GM21619 (cell line): Measurements from ENCODE around the gene RABL3.
A peak's percentile ranks its signal among the peaks of the same experiment; 100 is the strongest.
"Not testable (repeated sequence)": the region's sequence is repeated elsewhere in the genome, so short reads cannot be mapped to it uniquely, and the experiment has no call there.

Experiments
- ATAC-seq: cut with Tn5 transposase; IDR thresholded peaks from one replicate; pipeline ENCODE4 v1.9.1; 2021; ENCODE audit not compliant: unreplicated experiment

The RABL3 gene

DNA sequence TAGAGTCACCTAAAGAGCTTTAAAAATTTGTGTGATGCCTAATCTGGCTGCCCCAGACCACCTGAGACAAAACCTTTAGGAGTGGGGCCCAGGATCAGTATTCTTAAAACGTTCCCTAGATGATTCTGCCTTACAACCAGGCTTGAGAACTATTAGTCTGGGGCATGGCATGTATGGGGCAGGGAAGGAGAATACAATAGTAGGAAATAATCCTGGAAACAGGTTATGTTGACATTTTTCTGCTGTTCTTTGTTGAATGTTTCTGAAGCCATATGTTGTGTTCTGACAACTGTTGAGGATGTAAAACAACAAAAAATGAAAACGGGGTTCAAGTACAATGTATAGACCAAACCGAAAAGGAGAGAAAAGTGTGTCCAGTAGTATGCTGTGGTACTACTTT lies 3.1 kb upstream of the RABL3 start:
- no peak for ATAC-seq

- no peak for ATAC-seq
Measured at GRCh38 chr3:120743556-120744195, 1.4 kb upstream of the RABL3 start.

- ATAC-seq: peak; percentile 17
Measured at GRCh38 chr3:120742849-120743365, 591 bp upstream of the RABL3 start.

- ATAC-seq: peak; percentile 12
Measured at GRCh38 chr3:120741837-120742197, 499 bp downstream of the RABL3 start.

DNA sequence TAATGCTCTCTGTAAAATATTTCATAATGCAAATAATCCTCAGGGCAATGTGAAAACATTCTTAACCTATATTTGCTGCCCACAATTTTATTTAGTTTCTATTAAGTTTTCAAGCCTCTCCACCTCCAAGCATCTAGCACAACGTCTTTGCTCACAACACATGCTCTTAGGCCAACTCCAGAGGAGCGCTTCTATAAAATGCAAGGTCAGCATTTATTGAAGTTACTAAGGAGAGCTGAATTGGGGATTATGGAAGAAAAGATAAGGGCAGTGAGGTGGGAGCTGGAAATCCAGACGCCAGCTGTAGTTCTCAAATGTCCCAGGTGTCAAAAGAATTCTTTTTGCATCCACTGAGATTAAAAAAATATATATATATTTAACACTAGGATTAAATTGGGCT lies 996 bp downstream of the RABL3 start:
- no peak for ATAC-seq

DNA sequence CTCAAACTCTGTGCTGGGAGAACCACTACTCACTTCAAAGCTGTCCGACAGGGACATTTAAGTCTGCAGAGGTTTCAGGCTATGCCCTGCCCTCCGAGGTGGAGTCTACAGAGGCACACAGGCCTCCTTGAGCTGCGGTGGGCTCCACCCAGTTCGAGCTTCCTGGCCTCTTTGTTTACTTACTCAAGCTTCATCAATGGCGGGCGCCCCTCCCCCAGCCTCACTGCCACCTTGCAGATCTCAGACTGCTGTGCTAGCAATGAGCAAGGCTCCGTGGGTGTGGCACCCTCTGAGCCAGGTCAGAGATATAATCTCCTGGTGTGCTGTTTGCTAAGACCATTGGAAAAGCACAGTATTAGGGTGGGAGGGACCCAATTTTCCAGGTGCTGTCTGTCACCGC lies 4.3 kb downstream of the RABL3 start:
- ATAC-seq: not testable (repeated sequence)

- no peak for ATAC-seq
Measured at GRCh38 chr3:120730576-120731542, 11.5 kb downstream of the RABL3 start.

GRCh38 chr3:120726791-120727190 lies 15.5 kb downstream of the RABL3 start:
- ATAC-seq: no peak

GRCh38 chr3:120719167-120719834 lies 23.0 kb downstream of the RABL3 start:
- ATAC-seq: not testable (repeated sequence)

DNA sequence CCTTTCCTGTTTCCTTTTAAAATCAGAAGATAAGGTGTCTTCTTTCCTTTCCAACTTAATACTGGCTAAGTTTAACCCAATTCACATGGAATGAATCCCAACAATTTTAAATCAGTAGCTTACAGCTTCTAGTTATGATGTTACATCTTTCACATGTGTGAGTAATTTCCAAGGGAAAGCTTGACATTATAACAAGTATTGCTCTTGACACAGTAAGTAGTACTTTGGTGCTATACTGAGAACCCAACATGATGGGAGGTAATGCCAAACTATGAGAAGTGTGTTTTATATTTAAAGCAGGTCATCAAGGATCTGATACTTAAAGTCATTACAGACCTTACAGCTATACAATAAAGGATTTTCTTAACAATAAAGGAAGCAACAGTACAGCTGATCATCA lies 29.1 kb downstream of the RABL3 start:
- no peak for ATAC-seq

DNA sequence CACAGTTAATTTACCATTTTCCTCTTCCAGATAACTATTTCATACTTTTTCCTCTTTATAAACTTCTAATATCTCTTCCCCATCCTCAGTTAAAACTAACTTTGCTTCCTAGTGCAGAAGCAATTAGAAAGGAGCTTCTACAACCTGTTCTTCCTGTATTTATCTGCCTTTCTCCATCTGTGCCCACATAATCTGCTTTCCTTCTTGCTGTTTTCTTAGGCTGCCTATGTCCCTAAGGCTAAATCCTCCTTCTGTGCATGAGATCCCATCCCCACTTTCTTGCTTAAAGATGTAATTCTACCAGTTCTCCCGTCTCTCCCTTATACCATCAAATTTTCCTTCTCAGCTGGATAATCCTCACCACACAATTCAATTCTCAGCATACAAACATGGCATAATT lies 31.9 kb downstream of the RABL3 start:
- no peak for ATAC-seq

DNA sequence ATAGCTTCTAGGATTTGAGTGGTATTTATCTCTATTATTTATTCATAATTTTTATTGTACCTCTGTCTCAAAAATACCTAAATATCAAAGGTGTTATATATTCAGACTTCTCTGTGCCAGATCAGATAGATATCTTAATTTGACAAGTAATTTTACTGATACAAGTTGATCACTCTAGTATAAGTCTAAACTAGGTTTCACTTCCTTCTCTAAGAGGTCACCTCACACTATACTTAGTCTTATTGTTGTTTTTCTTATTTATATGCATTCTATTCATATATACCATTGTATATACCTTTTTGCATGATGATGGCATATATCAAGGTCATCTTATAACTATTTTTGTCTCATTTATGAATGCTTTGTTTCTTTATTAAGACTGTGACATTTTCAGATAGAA lies 33.9 kb downstream of the RABL3 start:
- no peak for ATAC-seq

- ATAC-seq: no peak
Measured at GRCh38 chr3:120706950-120707349, 35.4 kb downstream of the RABL3 start.

DNA sequence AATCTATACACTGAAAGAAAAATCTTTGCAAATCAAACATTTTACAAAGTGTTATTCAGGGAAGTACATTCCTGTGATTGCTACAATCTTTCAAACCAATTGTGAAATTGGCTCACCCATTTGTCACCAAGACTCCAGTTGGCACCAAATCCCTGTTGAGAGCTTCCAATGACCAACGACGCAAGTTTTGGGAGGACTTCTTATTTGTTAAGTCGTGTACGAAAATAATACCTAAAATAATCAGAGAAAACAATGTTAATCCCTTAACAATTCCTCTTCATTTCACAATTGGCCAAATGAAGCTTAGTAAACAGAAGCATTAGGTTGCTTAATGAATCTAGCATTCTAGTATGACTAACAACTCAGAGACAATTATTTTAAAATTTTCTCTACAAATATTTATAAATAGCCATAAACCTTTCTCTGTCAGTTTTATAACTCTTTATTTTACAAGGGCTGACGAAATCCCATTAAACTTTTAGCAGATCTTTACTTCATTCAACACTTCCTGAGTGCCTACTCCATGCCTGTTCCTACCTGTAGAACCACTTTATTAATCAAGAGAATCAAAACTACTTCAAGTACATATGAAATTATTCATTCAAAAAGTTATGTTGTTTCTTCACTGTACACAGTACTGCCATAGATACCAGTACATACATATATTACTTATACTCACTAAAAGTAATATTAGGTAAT lies 36.3 kb downstream of the RABL3 start:
- no peak for ATAC-seq

DNA sequence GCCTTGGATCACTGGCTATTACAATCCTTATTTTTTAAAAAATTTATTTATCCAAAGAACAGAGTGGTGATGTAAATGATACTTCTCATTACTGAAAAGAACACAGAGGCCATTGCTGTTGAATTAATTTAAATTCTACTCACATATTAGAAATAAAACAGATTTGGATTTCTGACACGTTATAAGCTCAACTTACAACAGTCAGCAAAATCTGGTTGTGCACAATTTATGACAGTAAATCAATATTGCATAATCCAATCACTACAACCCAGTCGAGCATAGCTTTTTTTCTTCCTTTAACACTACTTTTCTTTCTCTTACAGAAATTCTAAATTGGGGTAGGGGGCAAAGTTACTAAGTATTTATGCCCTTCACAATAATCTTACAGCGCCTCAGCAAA lies 43.0 kb downstream of the RABL3 start:
- no peak for ATAC-seq

DNA sequence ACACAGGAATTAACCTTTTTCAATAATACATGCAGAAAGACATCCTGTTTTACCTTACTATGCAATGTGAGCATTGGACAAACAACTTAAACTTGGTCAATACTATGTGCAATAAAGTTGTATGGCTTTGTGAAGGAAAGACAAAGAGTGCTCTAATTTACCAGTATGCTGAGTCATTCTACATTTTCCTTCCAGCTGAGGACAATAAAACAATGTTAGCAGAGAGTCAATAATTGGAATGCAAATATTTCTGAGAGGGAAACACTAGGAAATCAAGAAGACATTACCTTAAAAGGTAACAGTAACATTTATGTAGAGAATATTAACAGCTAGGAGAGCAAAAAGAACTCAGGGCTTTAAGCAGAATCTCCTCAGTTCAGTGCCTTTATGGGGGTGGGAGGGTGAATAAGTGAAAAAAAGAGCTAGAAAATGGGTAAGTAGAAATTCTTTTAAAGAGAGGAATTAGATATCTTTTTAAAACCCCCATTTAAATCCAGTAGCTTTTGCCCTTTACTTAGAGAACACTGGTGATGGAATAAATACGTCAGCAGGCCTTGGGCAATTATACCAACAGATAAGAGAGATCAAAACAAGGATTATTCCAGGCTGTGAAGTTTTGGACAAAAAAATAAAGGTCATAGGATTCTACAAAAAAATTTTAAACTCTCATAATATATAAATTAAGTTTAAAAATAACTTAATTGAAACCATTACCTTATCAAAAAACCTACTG lies 48.7 kb downstream of the RABL3 start:
- ATAC-seq: no peak

GRCh38 chr3:120689395-120689794 lies 52.9 kb downstream of the RABL3 start:
- no peak for ATAC-seq

DNA sequence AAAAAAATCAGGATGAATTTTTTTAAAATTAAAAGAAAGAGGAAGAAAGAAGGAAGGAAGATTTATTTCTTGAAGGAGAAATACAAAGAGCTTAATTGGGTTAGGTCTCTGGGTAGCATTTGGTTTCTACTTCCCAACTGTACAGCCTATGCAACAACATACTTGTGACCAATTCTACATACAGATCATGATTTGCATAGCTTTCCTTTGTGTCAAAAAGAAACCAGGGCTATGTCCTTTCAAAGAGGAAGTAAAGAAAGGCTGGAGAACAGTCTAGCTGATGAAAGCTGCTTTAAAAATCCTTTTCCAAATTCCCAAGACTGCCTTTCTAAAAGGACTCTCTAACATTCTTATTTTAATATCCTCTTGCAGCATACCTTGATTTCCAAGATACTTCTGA lies 54.2 kb downstream of the RABL3 start:
- peak; percentile 99 for ATAC-seq

DNA sequence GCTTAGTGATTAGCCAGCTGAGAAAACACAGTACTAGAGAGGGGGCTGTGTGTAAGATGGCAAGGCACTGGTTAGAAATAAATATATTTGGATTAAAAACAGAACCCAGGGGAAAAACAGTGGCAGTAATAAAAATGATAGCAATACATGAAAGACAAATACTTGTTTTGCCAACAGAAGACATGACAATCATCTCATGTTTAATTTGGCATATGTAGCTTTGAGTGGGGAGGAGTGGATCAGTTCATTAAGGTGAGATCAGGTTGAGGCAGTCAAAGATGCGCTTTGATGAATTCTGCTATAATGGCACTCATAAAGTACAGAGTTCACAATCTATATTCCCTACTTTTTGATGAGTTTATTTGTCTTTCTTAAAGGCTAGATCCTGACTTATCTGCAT lies 56.9 kb downstream of the RABL3 start:
- no peak for ATAC-seq

DNA sequence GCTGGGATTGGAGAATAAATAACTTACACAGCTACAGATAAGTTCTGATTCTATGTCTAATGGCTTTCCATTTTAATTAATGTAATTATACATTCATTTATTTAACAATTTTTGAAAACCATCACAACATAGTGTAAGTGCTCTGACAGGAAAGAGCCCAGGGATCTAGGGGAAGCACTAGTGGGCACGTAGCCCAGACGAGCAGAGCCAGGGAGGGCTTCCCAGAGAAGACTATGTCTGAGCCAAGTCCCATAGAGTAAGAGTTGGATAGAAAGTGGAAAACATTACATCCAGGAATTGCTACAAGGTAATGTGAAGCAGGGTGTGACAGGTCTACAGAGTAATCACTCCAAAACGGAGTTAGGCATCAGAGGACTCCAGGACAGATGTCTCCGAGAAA lies 57.4 kb downstream of the RABL3 start:
- ATAC-seq: no peak
